GM18505 (cell line): Measurements from ENCODE around the gene UBXN2A.

Source experiments
- ATAC-seq: cut with Tn5 transposase; IDR thresholded peaks from one replicate; pipeline ENCODE4 v1.9.1; 2021; ENCODE audit not compliant: unreplicated experiment
- POLR2A ChIP-seq: IDR thresholded peaks from 4 replicates; pipeline ENCODE4 v1.6.1; 2011; ENCODE audit warnings: borderline replicate concordance; ENCODE audit not compliant: insufficient read depth, insufficient read length; ENCODE audit errors: extremely low read depth

The UBXN2A gene

DNA sequence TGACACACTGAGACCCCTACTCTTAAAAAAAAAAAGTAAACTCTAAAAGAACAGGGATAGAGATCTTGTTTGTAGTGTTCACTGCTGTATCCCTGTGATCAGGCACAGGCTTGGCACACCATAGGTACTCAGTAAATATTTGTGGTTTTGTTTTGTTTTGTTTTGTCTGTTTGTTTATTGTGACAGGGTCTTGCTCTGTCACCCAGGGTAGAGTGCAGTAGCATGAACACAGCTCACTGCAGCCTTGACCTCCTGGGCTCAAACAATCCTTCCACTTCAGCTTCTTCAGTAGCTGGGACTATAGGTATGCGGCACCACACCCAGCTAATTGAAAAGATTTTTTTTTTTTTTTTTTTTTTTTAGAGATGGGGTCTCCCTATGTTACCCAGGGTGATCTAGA is 112.7 kb downstream of the UBXN2A start:
- ATAC-seq, result no peak
- TF ChIP-seq POLR2A, result no peak
